ENCODE data around the gene RNF31. TPM values are rescaled to one million over a fixed set of nuclear protein-coding genes. Genes with fewer than 3 reads are reported as not detected.

The RNF31 gene
- total RNA-seq, 1 experiment from 2014 or later = 69.6 TPM

DNA sequence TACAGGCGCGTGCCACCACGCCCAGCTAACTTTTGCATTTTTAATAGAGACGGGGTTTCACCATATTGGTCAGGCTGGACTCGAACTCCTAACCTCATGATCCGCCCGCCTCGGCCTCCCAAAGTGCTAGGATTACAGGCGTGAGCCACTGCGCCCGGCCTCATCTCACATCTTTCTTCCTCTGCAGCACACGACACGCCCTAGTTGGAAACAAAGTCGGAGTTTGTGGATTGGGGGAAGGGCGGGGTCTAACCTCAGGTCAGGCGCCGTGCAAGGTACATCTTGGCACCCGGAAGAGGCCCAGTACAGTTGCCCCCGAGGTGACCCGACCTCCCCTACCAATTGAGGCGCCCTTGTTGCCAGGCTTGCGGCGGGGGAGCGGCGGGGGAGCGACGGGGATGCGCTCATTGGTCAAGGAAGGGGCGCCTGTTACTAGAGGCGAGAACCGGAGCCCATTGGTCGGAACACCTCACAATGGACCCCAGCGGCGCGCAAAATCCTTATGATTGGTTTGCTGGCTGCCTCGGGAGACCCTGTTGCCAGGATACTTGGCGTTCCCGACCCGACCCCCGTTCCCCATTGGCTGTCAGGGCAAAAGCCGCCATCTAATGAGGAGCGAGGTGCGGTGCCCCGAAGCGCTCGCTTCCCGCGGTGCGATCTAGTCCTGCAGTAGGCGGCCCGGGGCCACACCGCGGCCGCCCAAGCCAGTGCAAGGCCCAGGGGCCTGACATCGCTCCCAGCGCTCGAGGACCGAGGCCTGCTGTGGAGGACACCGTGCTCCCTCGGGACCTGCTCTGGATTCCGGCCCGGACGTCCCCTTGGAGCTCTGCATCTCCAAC, 24.3 kb downstream of the RNF31 start, which contains the start of gene REC8:
TSS of gene REC8 (plus strand) at position 659 of the 839 bp plus-strand sequence. CDS start 473 bp downstream, outside the sequence.
- no peak for ATAC-seq
- CTCF ChIA-PET = no interaction called here
- POLR2A ChIA-PET (ENCODE audit: unreplicated experiment) = no interaction called here
- Histone ChIP-seq H3K4me2 (ENCODE audit: low read length) (no peak within 1 kb of the TSS), H3K4me1 (ENCODE audit: insufficient read depth, low read length) (no peaks in the 10 kb centered on the region), H3F3A (ENCODE audit: low read length, unreplicated experiment) (no peaks in the 10 kb centered on the region), H2AFZ (ENCODE audit: low read length) (no peak within 1 kb of the TSS), H3K27me3 (ENCODE audit: low read length) (no peaks in the 10 kb centered on the region), H3K27ac (ENCODE audit: low read length) (no peak within 1 kb of the TSS), H3K9me3 (ENCODE audit: low read length) (no peaks in the 10 kb centered on the region), H3K36me3 (ENCODE audit: low read depth, low read length) (no peaks in the 10 kb centered on the region), H3K4me3 (ENCODE audit: low read length) (no peak within 1 kb of the TSS), H4K20me1 (ENCODE audit: low read length) (no peaks in the 10 kb centered on the region), H3K79me2 (ENCODE audit: low read length) (no peaks in the 10 kb centered on the region), H3K9me2 (replicated peaks; ENCODE audit: low read length) (no peaks in the 10 kb centered on the region), H3K9ac (ENCODE audit: low read length) (no peak within 1 kb of the TSS)
- DNase-seq = no peak
- no TSS peak for BruUV-seq (replicated peaks)
- TF ChIP-seq CTCF (conservative IDR thresholded peaks at IDR 0.05; ENCODE audit: low read depth, low read length) (no peak), EZH2phosphoT487 (IDR thresholded peaks at IDR 0.05; ENCODE audit: borderline replicate concordance, low read length) (no peak), EZH2 (IDR thresholded peaks at IDR 0.05; ENCODE audit: low read length, unreplicated experiment) (no peak)
- intact Hi-C loops (cut with micrococcal nuclease) = no loop called here

- no TSS peak for BruUV-seq (replicated peaks)
- TF ChIP-seq EZH2 (IDR thresholded peaks at IDR 0.05; ENCODE audit: low read length, unreplicated experiment) (no peak), CTCF (conservative IDR thresholded peaks at IDR 0.05; ENCODE audit: low read depth, low read length) (no peak)
- Histone ChIP-seq H3K4me2 (ENCODE audit: low read length) (no peak overlapping the region), H3K36me3 (ENCODE audit: low read depth, low read length) (no peaks in the 10 kb centered on the region), H3K4me1 (ENCODE audit: insufficient read depth, low read length) (no peaks in the 10 kb centered on the region), H4K20me1 (ENCODE audit: low read length) (no peaks in the 10 kb centered on the region), H3F3A (ENCODE audit: low read length, unreplicated experiment) (no peaks in the 10 kb centered on the region), H3K27ac (ENCODE audit: low read length) (no peak overlapping the region), H3K9ac (ENCODE audit: low read length) (no peak overlapping the region), H3K79me2 (ENCODE audit: low read length) (no peaks in the 10 kb centered on the region), H3K9me2 (replicated peaks; ENCODE audit: low read length) (no peaks in the 10 kb centered on the region), H3K4me3 (ENCODE audit: low read length) (no peak overlapping the region), H3K9me3 (ENCODE audit: low read length) (no peaks in the 10 kb centered on the region), H3K27me3 (ENCODE audit: low read length) (no peaks in the 10 kb centered on the region), H2AFZ (ENCODE audit: low read length) (no peak overlapping the region)
- ATAC-seq (no peak), DNase-seq (no peak)
- CTCF ChIA-PET = no interaction called here
- intact Hi-C loops (cut with micrococcal nuclease) = no loop called here
- POLR2A ChIA-PET (ENCODE audit: unreplicated experiment) = no interaction called here
Observed at GRCh38 chr14:24172261-24172860, 25.1 kb downstream of the RNF31 start.

DNA sequence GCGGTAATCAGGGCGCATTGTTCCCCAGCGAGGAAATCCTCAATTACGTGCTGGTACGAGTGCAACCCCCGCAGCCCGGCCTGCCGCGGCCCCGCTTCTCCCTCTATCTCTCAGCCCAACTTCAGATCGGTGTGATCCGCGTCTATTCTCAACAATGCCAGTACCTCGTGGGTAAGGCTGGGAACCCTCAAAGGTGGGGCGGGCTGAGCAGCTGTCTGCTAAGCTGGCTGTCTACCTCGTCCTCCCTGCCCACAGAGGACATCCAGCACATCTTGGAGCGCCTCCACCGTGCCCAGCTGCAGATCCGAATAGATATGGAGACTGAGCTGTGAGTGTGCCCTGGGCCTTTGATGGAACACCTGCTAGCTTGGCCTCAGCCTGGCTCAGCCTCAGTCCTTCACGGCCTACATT, 25.6 kb downstream of the RNF31 start:
- Histone ChIP-seq H3F3A (ENCODE audit: low read length, unreplicated experiment) (no peaks in the 10 kb centered on the region), H3K27ac (ENCODE audit: low read length) (no peak overlapping the region), H3K4me2 (ENCODE audit: low read length) (no peak overlapping the region), H3K36me3 (ENCODE audit: low read depth, low read length) (no peaks in the 10 kb centered on the region), H3K4me3 (ENCODE audit: low read length) (no peak overlapping the region), H3K79me2 (ENCODE audit: low read length) (no peaks in the 10 kb centered on the region), H2AFZ (ENCODE audit: low read length) (no peak overlapping the region), H3K9me3 (ENCODE audit: low read length) (no peaks in the 10 kb centered on the region), H4K20me1 (ENCODE audit: low read length) (no peaks in the 10 kb centered on the region), H3K9me2 (replicated peaks; ENCODE audit: low read length) (no peaks in the 10 kb centered on the region), H3K4me1 (ENCODE audit: insufficient read depth, low read length) (no peaks in the 10 kb centered on the region), H3K27me3 (ENCODE audit: low read length) (no peaks in the 10 kb centered on the region), H3K9ac (ENCODE audit: low read length) (no peak overlapping the region)
- DNase-seq (no peak), ATAC-seq (no peak)
- BruUV-seq (replicated peaks) = no TSS peak
- POLR2A ChIA-PET (ENCODE audit: unreplicated experiment) = no interaction called here
- no peak for TF ChIP-seq CTCF (conservative IDR thresholded peaks at IDR 0.05; ENCODE audit: low read depth, low read length)
- CTCF ChIA-PET = no interaction called here
- intact Hi-C loops (cut with micrococcal nuclease) = no loop called here
